Nephron (organoid): ENCODE data around the gene ANKRD24.

Experiments used
- H3K27ac Mint-ChIP-seq, 3 experiments: 2 replicates each; pipeline ENCODE4 v1.8.0; 2020; ENCODE audit warnings: mixed read lengths in 3 of 3, mild to moderate bottlenecking in 2 of 3, moderate library complexity in 1 of 3
- H3K27me3 Mint-ChIP-seq: 2 replicates; pipeline ENCODE4 v1.8.0; 2021; ENCODE audit warnings: low read depth, mild to moderate bottlenecking, moderate library complexity, mixed read lengths
- H3K36me3 Mint-ChIP-seq: 2 replicates; pipeline ENCODE4 v1.8.0; 2020; ENCODE audit warnings: low read depth, mixed read lengths
- H3K4me1 Mint-ChIP-seq: 2 replicates; pipeline ENCODE4 v1.8.0; 2020; ENCODE audit warnings: mixed read lengths
- H3K4me3 Mint-ChIP-seq, 3 experiments: 2 replicates each; pipeline ENCODE4 v1.8.0; 2020; ENCODE audit warnings: mild to moderate bottlenecking in 3 of 3, mixed read lengths in 3 of 3, moderate library complexity in 2 of 3
- H3K9me3 Mint-ChIP-seq: 2 replicates; pipeline ENCODE4 v1.8.0; 2020; ENCODE audit warnings: mixed read lengths
- CTCF ChIP-seq, 3 experiments: fragments of 200-600 bp; sonication (generic); IDR thresholded peaks; one replicate each; pipeline ENCODE4 v1.5.0; 2021; ENCODE audit warnings: antibody characterized with exemption in 3 of 3; ENCODE audit not compliant: unreplicated experiment in 3 of 3

Gene ANKRD24

GRCh38 chr19:4177146-4177545 is 5.3 kb upstream of the ANKRD24 start:
- Mint-ChIP-seq H3K4me3 (no peak overlapping the region), H3K36me3 (peaks cover 19% of the 10 kb centered on the region), H3K27me3 (peaks cover 10% of the 10 kb centered on the region), H3K9me3 (no peaks in the 10 kb centered on the region), H3K27ac (no peak overlapping the region), H3K4me1 (peaks cover 3% of the 10 kb centered on the region)
- no peak for TF ChIP-seq CTCF (IDR thresholded peaks at IDR 0.05; ENCODE audit: unreplicated experiment in 3 of 3)

GRCh38 chr19:4178990-4179389 is 3.5 kb upstream of the ANKRD24 start:
- H3K4me3 Mint-ChIP-seq, result peak overlapping the region; percentile 70 to 85 (median 74)
- TF ChIP-seq CTCF (IDR thresholded peaks at IDR 0.05; ENCODE audit: unreplicated experiment in 3 of 3), result no peak
- peaks cover 11% of the 10 kb centered on the region for H3K4me1 Mint-ChIP-seq
- H3K9me3 Mint-ChIP-seq, result no peaks in the 10 kb centered on the region
- H3K27ac Mint-ChIP-seq, result peak overlapping the region in 1 of 3 experiments; percentile 29
- peaks cover 8% of the 10 kb centered on the region for H3K27me3 Mint-ChIP-seq
- H3K36me3 Mint-ChIP-seq, result peaks cover 19% of the 10 kb centered on the region

- Mint-ChIP-seq H3K4me1 (peaks cover 11% of the 10 kb centered on the region), H3K27me3 (peaks cover 13% of the 10 kb centered on the region), H3K4me3 (peak overlapping the region; percentile 72 to 98 (median 98)), H3K27ac (peak overlapping the region in 1 of 3 experiments; percentile 14), H3K9me3 (no peaks in the 10 kb centered on the region), H3K36me3 (peaks cover 19% of the 10 kb centered on the region)
- TF ChIP-seq CTCF (IDR thresholded peaks at IDR 0.05; ENCODE audit: unreplicated experiment in 3 of 3), result no peak
Observed at GRCh38 chr19:4181053-4181508, 1.4 kb upstream of the ANKRD24 start.

- no peak for TF ChIP-seq CTCF (IDR thresholded peaks at IDR 0.05; ENCODE audit: unreplicated experiment in 3 of 3)
Observed at GRCh38 chr19:4183967-4184717, 1.7 kb downstream of the ANKRD24 start.

GRCh38 chr19:4184718-4185352 is 2.3 kb downstream of the ANKRD24 start:
- H3K27me3 Mint-ChIP-seq, result peaks cover 13% of the 10 kb centered on the region
- H3K4me1 Mint-ChIP-seq, result peaks cover 11% of the 10 kb centered on the region
- TF ChIP-seq CTCF (IDR thresholded peaks at IDR 0.05; ENCODE audit: unreplicated experiment in 3 of 3), result no peak
- H3K4me3 Mint-ChIP-seq, result peak overlapping the region; percentile 73 to 84 (median 81)
- no peak overlapping the region for H3K27ac Mint-ChIP-seq
- peaks cover 3% of the 10 kb centered on the region for H3K36me3 Mint-ChIP-seq
- H3K9me3 Mint-ChIP-seq, result no peaks in the 10 kb centered on the region

More at GRCh38 chr19:4183967-4184717, 1.7 kb downstream of the ANKRD24 start:
- Mint-ChIP-seq H3K4me1 (peaks cover 11% of the 10 kb centered on the region), H3K9me3 (no peaks in the 10 kb centered on the region), H3K36me3 (peaks cover 10% of the 10 kb centered on the region), H3K27me3 (peaks cover 13% of the 10 kb centered on the region), H3K4me3 (peak overlapping the region; percentile 73 to 84 (median 81)), H3K27ac (no peak overlapping the region)
